ENCODE measurements around the gene CHRM2.

DNA sequence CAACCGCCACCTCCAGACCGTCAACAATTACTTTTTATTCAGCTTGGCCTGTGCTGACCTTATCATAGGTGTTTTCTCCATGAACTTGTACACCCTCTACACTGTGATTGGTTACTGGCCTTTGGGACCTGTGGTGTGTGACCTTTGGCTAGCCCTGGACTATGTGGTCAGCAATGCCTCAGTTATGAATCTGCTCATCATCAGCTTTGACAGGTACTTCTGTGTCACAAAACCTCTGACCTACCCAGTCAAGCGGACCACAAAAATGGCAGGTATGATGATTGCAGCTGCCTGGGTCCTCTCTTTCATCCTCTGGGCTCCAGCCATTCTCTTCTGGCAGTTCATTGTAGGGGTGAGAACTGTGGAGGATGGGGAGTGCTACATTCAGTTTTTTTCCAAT, 146.6 kb downstream of the CHRM2 start:
- TF ChIP-seq CTCF (IDR thresholded peaks at IDR 0.05; ENCODE audit: insufficient read depth, low read length) (no peak), POLR2AphosphoS5 (IDR thresholded peaks at IDR 0.05; ENCODE audit: low read depth) (no peak), SPI1 (IDR thresholded peaks at IDR 0.05; ENCODE audit: borderline replicate concordance, low read depth) (no peak)
- TF ChIP-seq, protein P1, sequence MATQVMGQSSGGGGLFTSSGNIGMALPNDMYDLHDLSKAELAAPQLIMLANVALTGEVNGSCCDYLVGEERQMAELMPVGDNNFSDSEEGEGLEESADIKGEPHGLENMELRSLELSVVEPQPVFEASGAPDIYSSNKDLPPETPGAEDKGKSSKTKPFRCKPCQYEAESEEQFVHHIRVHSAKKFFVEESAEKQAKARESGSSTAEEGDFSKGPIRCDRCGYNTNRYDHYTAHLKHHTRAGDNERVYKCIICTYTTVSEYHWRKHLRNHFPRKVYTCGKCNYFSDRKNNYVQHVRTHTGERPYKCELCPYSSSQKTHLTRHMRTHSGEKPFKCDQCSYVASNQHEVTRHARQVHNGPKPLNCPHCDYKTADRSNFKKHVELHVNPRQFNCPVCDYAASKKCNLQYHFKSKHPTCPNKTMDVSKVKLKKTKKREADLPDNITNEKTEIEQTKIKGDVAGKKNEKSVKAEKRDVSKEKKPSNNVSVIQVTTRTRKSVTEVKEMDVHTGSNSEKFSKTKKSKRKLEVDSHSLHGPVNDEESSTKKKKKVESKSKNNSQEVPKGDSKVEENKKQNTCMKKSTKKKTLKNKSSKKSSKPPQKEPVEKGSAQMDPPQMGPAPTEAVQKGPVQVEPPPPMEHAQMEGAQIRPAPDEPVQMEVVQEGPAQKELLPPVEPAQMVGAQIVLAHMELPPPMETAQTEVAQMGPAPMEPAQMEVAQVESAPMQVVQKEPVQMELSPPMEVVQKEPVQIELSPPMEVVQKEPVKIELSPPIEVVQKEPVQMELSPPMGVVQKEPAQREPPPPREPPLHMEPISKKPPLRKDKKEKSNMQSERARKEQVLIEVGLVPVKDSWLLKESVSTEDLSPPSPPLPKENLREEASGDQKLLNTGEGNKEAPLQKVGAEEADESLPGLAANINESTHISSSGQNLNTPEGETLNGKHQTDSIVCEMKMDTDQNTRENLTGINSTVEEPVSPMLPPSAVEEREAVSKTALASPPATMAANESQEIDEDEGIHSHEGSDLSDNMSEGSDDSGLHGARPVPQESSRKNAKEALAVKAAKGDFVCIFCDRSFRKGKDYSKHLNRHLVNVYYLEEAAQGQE (IDR thresholded peaks at IDR 0.05; ENCODE audit: insufficient replicate concordance, low read depth): no peak

All from HL-60 (cell line).